GM18909 (cell line): ENCODE data around the gene PTPRD.

Source experiments
- ATAC-seq: cut with Tn5 transposase; IDR thresholded peaks from one replicate; pipeline ENCODE4 v1.9.1; 2021; ENCODE audit warnings: mild to moderate bottlenecking; ENCODE audit not compliant: unreplicated experiment, poor library complexity

The PTPRD gene

DNA sequence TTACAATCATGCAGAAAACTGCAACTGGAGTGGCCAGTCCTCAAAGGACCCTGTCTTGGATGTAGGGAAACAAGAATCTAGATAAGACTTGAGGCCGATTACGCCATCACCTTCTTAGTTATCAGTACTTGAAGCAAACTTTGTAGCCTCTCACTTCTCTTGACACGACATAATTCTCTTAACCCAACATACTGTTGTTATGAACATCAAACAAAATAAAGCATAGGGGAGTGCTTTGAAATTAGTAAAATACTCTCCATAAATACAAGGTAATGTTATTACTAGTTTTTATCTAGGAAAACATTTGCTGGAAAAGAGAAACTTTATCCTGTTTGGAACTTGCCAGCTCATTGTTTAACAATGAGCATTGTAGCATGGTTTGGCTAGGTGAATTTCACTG is 2238.3 kb downstream of the PTPRD start:
- ATAC-seq = no peak

DNA sequence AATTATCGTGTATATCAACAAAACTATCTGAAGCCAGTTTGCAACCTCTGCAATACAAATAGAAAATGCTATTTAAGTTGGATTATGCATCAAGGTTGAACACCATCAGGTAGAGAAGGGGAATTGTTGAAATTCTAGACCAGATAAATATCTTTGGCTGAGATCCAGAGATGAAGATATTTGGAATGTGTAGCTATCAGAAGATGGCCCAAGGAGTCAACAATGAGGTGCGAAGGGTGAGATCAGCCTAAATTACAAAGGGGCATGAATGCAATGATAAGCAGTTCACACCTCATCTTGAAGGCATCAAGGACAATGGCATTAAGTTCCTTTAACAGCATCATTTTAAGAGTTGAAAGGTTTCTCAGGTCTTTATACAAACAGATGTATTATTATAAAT is 2241.1 kb downstream of the PTPRD start:
- ATAC-seq = no peak

DNA sequence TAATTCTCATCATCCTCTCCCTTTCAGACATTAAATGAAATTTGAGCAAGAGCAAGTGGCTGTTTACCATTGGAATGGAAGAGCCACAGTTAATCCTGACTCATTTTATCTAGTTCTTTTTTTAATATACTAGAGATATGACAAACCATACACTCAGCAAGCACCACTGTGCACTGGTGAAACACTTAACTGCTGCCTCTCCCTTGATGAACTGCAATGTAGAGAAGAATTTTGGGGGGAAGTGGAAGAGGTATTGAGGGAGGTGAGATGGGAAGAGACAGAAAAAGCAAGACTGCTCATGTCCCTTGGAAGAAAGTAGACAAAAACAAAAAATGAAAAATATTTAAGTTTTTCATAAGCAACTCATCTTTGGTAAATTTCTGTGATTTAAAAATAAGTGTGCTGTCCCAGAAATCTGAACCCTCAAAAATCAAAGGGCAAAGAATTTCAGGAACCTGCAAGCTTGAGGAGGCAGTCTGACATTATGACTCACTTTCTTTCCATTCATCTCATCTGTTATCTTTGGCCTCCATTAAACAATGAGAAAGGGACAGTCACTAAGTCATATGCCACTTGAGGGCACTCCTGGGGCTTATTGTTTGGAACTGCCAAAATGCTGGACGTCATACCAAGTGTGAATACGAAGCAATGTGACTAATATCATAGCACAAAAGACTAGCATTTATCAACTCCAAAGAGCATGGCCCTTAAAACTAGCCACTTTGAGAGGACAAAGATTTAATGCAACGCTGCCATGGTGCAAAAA is 2246.5 kb downstream of the PTPRD start:
- ATAC-seq = no peak

DNA sequence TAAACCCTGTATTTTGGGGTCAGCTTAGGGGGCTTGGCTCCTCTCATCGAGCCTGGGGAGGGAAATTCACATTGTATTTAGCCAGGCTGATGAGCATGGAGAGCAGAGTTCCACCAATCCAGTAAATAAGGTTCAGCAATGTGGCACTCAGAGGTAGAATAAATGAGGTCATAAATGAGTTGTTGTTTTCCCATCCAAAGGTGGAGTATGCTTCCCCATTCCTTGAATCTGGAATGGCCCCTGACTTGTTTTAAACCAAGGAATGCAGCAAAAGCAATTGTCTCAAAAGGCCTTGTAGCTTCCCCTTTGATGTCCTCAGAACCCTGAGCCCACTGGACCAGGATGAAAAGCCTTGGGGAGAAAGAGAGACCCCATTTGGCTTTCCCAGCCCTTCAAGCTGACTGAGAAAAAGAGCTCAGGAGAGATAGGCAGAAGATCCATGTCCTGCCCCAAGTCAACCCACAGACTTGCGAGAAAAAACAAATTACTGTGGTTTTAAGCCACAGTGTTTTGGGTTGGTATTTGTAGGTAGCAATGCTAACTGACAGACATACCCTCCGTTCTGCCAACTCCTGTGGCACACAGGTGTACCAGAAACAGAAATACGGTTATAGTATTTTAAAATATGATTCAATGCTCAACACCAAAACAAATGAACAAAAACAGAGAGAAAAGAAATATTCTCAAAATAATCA is 2247.2 kb downstream of the PTPRD start:
- peak; percentile 30 for ATAC-seq

DNA sequence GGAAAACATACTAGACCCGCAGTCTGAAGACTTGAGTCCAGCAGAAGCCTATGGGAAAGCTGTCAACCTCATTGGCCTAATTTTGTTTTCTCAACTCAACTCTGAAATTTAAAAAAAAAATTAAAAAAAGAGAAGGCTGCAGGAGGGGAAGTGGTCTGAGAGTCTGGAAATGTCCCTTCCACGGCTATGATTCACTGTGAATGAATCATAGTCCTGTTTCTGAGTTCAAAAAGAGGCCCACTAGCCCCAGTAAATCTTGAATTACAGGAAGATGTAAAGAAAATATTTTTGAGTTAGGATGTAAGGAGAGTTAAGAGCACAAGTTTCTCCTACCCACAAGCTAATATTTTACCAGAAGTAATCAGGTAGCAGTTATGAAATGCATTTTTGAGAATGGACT is 2247.8 kb downstream of the PTPRD start:
- ATAC-seq = peak; percentile 56

DNA sequence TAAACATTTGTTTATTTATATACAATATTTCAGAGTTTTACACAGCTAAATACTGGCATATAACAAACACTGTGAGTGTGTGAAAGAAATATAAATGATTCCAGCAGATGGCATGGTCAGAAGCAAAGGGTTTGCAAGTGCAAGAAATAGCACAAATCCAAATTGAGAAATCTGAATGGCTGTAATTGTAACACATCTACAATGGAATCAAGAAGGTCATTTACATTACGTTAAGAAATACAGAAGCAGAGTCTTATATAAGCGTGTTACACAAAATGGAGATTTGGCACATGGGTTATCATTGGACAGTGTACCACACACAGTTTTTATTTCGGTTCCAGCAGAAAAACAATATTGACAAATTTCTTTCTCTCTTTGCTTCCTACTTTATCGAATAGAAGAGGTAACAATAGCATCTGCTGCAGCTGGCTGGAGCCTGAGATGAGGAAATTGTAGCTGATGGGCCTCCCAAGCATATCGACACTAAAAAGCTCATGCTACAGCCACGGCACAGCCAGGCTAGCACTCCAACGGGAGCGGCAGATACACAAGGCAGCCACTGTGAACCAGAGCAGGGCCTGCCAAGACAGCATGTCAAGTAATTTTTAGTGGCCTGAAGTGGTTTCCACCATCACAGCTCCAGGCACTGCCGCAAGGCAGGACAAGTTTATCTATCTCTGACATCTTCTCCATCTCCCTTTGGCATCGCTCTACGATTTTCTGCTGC is 2248.6 kb downstream of the PTPRD start:
- no peak for ATAC-seq

DNA sequence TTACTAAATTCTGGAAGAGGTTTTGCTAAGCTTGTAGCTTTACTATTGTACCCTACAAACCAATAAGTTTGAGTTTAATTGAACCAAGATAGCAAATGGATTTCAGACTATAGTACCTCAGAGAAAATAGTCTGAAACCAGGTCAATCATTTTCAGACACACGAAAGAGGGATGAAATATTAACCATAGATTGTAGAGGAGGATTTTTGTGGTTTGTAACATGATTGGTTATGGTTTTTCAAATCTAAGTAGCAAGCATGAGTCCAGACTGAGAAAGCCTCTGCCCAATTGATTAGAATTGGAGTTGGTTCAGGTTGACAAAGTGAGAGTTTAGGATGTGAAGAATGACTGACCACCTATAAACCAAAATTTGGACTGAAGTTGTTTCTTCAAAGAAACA is 2250.6 kb downstream of the PTPRD start:
- ATAC-seq = peak; percentile 77

DNA sequence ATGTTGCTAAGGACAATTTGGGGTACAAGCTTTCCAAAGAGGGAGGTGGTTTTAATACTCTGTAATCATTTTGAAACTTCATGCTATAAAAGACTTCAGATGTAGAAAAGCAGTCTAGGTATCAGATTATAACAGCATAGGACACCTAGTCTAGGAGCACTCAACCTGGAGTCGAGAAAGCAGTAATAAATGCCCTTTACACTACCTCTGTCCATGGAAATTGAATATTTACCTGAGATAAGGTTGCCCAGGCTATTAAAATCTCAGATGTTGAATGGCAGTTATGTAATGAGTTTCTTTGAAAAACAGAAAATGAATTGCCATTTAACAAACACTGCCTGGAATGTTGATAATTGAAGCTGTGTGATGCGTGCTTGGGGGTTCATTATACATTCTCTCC is 2251.4 kb downstream of the PTPRD start:
- no peak for ATAC-seq

DNA sequence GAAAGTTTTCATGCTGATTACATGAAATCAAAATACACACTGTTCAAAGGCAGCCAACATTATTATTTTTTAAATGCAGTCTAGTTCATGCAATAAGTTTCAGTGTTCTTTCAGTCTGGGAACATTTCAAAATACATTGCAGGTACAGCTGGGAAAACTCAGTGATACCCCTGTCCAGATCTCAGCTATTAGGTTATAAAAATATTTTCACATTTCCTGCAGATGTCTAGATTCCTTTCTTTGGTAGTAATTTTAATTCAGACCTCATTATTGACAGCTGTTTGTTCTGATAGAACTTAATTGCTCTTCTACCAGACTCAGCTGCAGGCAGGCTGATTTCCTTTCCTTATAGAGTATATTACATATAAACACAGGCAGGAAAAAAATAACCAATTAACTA is 2256.4 kb downstream of the PTPRD start:
- no peak for ATAC-seq

DNA sequence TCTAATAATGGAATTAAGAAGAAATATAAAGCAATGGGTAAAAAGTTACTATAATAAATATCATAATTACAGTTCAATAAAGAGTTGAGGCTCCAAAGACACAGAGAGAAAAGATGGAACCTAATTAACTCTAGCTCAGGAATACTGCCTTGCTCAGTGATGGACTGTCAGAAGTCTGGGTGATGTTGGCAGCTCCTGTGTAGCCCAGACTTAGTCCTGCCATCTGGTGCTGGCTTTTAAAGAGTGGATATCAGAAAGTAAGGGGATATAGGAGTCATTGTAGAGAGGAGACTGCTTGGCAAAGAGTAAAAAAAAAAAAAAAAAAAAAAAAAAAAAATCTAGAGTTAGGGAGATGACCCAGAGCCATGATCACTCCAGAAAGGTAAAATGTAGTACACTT is 2261.4 kb downstream of the PTPRD start:
- no peak for ATAC-seq

DNA sequence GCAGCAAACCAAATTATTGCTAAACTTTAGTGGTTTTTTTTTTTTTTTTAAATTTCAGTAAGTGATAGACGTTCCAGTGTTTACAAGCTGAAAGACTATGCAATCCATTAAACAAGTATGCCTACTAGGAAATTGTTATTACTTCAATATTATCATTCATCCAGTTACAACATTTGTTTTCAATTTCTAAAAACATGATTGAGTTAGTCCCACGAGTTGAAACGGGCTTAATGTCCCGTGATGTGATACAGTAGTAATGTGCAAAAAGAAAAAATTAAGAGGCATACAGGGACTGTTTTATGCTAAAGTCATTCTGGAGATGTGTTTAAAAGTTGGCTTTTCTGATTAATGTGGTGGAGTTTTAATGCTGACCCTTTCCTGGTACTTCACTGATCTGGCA is 2262.9 kb downstream of the PTPRD start:
- ATAC-seq = no peak

DNA sequence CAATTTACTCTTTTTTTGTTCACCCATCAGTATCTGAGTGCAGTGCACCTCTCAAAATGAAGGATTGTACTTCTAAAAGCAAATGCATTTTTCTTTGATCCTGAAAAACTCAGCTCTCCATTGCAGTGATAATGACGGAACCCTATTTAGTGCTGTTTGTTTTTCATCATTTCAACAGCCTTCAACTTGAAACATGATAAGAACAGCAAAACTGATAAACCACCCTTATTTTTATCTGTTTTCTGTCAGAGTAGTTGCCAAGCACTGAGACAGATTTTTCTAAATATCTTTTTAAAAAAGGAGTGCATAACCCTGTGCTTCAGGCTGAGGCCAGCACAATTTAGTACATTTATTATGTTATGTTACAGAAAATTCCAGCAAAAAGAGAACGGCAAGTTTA is 2263.4 kb downstream of the PTPRD start:
- ATAC-seq = no peak

DNA sequence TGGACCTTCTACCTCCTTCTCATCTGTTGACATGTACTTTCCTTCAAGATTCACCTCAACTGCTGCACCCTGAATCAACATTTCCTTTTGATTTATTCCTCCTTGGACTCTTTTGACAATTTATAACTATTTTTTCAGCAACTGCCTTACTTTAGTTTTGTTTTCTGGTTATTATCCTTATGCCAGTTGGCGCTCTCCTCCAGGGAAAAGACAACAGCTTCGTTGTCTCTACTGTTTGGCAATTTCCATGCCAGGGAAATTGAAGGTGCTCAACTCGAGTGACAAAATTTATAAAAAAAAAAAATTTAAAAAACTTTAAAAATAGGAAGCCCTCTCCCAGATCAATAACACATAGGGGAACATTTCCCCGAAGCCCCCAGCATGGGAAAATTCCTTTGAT is 2264.0 kb downstream of the PTPRD start:
- no peak for ATAC-seq

DNA sequence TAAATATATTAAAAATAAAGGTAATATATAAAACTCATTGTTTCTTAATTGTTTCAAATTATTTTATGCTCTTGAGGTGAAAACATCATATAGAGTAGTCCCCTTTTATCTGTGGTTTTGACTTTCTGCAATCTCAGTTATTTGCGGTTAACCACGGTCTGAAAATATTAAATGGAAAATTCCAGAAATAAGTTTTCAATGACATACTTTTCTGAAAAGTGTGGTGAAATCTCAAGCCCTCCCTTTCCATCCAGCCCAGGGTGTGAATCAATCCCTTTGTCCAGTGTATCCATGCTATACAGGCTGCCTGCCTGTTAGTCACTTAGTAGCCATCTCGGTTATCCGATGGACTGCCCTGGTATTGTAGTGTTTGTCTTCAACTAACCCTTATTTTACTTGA is 2266.5 kb downstream of the PTPRD start:
- no peak for ATAC-seq

DNA sequence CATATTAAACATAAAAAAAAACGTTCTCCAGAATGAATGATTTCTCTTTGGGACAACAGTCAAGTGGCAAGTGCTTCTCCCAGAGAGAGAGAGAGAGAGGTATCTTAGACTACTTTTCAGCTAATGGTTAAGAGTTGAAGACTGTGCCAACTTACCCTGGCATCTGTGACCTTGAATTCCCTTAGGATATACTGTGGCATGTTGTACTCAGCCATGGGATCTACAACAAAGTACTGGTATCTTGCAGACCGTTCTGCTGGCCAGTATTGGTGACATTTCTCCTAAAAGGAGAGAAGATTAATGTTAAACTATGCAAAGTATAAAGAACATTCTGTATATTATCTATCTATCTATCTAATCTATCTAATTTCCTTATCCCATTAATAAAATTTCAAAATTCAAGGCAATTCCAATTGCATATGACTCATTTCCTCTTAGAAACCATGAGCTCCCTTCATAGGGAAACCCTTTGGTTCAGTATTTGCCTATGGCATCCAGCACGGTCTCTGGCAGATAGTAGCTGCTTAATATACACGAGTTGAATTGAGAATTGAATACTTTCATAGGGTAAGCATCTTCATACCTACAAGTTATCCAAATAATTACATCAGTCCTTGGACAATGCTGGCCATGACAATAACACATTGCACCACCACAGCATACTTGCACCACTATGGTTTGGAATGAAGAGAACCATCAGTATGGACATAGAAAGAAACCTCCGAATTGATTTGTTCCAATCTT is 2273.9 kb downstream of the PTPRD start:
- ATAC-seq = no peak

DNA sequence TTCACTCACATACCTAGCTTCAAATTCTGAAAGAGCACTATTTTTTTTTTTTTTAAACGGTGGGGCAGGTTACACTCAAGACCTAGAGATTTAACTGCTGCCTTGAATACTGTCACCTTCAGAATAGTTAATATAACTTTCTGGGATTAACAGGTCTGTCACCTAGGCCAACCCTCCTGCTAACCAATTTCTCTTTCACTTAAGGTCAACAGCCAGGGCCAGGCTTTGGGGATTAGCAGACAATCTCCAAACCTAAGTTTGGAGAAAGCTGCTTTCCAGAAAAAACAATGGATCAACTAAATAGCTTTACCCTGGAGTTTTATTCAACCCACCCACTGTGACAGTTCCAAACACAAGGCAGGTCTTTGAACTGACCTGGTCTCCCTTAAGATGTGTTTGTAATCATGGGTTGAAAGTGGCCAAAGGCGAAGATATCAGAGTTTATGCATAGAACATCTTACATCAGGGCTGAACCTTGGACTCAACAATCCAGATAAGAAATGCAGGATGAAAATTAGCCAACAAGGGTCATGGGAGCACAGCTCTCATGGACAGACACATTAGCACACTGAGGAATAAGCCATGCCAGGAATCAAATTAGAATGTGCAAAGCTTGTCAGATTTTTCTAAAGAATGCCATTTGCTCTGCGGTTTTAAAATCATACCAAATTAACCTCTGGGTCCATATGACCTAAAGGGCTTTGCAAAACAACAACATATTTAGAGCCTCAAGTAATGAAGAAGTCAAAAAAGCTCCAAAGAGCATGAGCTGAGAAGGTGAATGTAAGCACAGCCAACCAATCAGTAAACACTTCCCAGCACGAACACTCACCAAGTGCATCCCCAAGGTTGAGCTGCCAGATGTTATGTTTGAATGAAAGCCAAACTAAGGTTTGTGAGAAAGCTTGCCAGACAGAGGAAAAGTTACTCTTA is 2274.7 kb downstream of the PTPRD start:
- no peak for ATAC-seq

DNA sequence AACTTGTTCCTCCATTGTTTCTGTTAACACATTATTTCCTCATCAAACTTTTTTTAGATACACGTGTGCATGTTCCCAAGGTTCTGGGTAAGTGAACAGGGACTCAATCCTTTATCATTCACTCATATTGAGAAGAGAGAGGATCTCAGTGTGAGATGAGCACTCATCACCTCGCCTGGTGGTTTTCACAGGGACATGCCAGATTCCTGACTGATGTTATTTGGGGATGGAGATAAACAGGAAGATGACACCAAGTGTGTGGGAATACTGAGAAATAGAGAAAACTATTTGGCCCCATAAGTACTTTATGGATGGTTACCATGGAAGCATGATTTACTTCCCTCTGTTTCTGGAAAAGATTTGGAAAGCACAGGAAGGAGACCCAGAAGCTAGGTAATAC is 2279.9 kb downstream of the PTPRD start:
- no peak for ATAC-seq

DNA sequence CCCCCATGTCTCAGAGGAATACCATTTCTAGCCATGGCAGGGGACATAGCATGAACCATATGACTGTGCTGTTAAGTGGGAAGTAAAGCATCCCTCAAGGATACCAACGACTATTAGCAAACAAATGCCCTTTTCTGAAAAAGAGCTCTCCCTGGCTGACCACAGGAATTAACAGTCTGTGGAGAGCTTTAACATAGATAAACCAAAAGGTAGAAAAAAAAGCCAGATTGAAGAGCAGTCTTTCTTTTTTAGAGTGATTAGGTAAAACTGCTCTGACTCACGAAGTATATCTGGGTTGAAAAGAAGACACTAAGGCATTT is 2280.5 kb downstream of the PTPRD start:
- ATAC-seq = no peak

DNA sequence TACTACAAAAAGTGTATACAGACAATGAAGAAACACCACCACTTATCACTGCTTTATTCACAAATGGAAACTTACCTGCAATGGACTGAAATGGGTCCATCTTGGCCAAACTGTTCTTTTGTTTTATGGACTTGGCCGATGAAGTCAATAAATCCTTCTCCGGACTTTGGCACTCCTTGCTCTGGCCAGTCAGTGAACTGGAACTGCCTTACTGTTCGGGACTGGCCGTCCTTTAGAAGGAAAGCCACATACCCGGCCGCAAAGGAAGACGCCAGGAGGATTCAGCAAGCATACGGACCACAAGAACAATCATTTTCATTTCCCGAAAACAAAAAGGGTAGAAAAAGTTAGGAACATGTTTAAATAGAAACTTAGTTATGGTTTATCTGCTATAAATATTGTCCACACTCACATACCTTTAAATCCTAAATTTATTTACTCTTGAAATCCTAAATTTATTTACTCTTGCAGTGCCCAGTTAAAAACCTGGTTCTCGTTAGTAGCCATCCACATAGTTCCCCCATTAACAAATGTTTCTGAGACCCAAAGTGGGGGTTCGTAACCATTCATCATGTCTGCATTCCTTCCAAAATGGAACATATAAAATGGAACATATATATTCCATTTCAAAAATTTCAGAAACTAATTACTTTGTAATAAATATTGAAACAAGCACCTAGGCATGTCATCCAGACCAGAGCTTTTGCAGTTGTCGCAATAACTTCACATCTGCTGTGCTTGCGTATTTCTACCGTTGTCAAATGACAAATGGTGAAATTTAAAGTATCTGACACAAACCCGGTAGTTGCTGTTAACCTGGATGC is 2281.1 kb downstream of the PTPRD start:
- no peak for ATAC-seq
